Measurements from ENCODE around the gene SLC6A19.

DNA sequence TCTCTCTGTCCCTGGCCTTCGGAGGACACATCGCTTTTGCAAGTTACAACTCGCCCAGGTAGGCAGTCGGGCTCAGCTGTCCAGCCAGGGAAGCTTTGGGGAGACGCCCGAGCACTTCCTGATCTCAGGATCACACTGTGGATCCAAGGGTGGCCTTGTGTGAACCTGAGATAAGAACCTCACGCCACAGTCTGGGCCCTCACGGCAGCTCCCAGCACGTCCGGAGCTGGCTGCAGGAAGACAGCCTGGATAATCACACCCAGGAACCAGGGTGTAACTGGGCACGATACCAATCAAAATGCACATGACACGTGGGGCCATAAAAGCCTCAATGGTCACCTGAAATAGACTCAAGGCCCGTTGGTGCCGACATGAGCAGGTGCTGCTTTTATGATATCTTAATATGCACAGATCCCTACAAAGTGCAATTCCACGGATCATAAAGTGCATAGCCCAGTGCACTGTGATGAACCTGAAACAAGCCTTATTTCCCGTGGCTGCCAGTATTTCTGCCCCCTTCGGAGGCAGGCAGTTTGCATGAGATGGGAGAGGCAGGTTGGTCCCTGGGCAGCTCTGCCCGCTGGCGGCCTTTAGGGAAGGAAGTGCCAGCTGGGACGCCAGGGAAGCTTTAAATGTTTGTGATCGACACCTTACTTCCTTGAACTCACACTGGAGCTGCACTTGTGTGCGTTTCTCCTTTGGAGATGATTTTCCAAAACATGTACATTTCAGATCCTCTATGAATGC, 38.3 kb downstream of the SLC6A19 start:
- TF ChIP-seq, protein P1, sequence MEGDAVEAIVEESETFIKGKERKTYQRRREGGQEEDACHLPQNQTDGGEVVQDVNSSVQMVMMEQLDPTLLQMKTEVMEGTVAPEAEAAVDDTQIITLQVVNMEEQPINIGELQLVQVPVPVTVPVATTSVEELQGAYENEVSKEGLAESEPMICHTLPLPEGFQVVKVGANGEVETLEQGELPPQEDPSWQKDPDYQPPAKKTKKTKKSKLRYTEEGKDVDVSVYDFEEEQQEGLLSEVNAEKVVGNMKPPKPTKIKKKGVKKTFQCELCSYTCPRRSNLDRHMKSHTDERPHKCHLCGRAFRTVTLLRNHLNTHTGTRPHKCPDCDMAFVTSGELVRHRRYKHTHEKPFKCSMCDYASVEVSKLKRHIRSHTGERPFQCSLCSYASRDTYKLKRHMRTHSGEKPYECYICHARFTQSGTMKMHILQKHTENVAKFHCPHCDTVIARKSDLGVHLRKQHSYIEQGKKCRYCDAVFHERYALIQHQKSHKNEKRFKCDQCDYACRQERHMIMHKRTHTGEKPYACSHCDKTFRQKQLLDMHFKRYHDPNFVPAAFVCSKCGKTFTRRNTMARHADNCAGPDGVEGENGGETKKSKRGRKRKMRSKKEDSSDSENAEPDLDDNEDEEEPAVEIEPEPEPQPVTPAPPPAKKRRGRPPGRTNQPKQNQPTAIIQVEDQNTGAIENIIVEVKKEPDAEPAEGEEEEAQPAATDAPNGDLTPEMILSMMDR (IDR thresholded peaks at IDR 0.05), result no peak
- no peak for TF ChIP-seq EZH2 (IDR thresholded peaks at IDR 0.05)
- TF ChIP-seq EZH2phosphoT487 (IDR thresholded peaks at IDR 0.05), result no peak

Measured in neural progenitor cell (in vitro differentiated cells).